GM10248 (cell line): ENCODE data around the gene CLDN8.

Experiments used
- CTCF ChIA-PET: fragments of 300-600 bp; sonication (Branson Sonifier 250); formaldehyde crosslinking; extraction: SDS; loops from one replicate; lab custom pipeline; 2021; ENCODE audit warnings: antibody characterized with exemption; lab: Yijun Ruan, JAX
- POLR2A ChIA-PET: fragments of 350-650 bp; sonication (Branson Sonifier 250); formaldehyde crosslinking; extraction: SDS; loops from one replicate; lab custom pipeline; 2020; ENCODE audit warnings: antibody characterized with exemption; lab: Yijun Ruan, JAX
- DNase-seq: peaks from one replicate; pipeline ENCODE4 v3.0.0; 2012; ENCODE audit errors: extremely low spot score
- CTCF ChIP-seq: IDR thresholded peaks from 2 replicates; pipeline ENCODE4 v1.5.1; 2012; ENCODE audit warnings: mild to moderate bottlenecking, low read depth; ENCODE audit errors: extremely low read depth, missing control alignments, control extremely low read depth

CLDN8 gene

GRCh38 chr21:30194701-30195299 lies 21.1 kb downstream of the CLDN8 start:
- no peak for DNase-seq
- no peak for TF ChIP-seq CTCF
- POLR2A ChIA-PET = no interaction called here
- CTCF ChIA-PET = interaction anchor here (1.2 to 1.3 kb wide), 2 partner anchors 49 to 67 kb away, joined by 3 read pairs; no protein-coding TSS in a partner anchor

- POLR2A ChIA-PET = no interaction called here
- no peak for DNase-seq
- CTCF ChIA-PET = no interaction called here
- no peak for TF ChIP-seq CTCF
Measured at GRCh38 chr21:30193201-30193600, 22.7 kb downstream of the CLDN8 start.

- no peak for TF ChIP-seq CTCF
- DNase-seq = no peak
- ChIA-PET POLR2A (no interaction called here), CTCF (no interaction called here)
Measured at GRCh38 chr21:30190554-30190953, 25.3 kb downstream of the CLDN8 start.

- ChIA-PET POLR2A (no interaction called here), CTCF (no interaction called here)
- TF ChIP-seq CTCF = no peak
- no peak for DNase-seq
Measured at GRCh38 chr21:30189773-30190172, 26.1 kb downstream of the CLDN8 start.

GRCh38 chr21:30186242-30186641 lies 29.7 kb downstream of the CLDN8 start:
- no peak for DNase-seq
- no peak for TF ChIP-seq CTCF
- POLR2A ChIA-PET = no interaction called here
- CTCF ChIA-PET = no interaction called here

GRCh38 chr21:30168086-30168485 lies 47.8 kb downstream of the CLDN8 start:
- DNase-seq = no peak
- TF ChIP-seq CTCF = no peak
- ChIA-PET POLR2A (no interaction called here), CTCF (interaction anchor here (1.0 kb wide), 1 partner anchor 14 kb away, joined by 3 read pairs; no protein-coding TSS in a partner anchor)
